HG03175 (cell line): ENCODE data around the gene APBB1.

ENCODE experiments used
- ATAC-seq: cut with Tn5 transposase; IDR thresholded peaks from one replicate; pipeline ENCODE4 v1.9.1; 2021; ENCODE audit warnings: mild to moderate bottlenecking, moderate library complexity; ENCODE audit not compliant: unreplicated experiment

APBB1 gene

DNA sequence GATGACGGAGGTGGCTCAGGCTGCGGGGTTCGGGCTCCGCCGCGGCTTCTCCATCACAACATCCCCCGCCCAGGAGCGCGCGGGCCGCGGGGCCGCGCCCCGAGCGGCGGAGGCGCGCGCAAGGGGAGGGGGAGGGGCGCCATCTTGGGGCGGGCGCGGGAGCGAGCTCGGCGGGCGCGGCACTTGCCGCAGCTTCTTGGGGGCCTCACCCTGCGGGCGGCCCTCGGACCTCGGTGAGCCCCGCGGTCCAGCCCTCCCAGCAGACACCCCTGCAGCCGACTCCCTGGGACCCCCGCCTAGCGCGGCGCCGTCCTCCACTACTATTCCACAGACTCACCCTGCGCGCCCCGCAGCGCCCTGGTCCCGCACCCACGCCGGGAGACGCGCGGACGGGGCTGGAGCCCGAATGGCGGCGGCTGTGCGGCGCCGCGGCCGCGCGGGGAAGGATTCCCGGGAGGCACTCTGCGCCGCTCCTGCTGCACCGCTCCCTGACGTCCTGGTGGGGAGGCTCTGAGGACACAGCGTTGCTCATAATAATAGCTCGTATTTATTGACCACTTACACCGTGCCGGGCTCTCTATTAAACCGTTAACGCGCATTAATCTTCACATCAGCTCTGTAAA lies at the start of gene APBB1:
APBB1 (minus strand) TSS at position 86 of the 623 bp plus-strand sequence. CDS start 7,747 bp downstream, outside the sequence.
- ATAC-seq, result no peak

DNA sequence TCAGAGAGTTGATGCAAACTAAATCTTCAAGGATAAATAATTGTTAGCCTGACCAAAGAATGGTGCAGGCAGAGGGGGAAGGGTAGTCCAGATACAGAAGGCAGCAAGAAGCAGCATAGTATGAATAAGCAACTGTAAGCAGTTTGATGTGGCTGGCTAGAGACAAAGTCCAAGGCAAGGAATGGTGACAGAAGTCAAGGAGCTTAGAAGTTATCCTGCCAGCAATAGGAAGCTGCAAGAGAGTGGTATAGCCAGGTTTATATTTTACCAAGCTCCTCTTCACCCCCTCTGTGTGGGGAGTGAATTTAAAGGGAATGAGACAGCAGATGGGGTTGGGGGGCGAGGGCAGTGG lies 40.2 kb upstream of the APBB1 start:
- no peak for ATAC-seq

DNA sequence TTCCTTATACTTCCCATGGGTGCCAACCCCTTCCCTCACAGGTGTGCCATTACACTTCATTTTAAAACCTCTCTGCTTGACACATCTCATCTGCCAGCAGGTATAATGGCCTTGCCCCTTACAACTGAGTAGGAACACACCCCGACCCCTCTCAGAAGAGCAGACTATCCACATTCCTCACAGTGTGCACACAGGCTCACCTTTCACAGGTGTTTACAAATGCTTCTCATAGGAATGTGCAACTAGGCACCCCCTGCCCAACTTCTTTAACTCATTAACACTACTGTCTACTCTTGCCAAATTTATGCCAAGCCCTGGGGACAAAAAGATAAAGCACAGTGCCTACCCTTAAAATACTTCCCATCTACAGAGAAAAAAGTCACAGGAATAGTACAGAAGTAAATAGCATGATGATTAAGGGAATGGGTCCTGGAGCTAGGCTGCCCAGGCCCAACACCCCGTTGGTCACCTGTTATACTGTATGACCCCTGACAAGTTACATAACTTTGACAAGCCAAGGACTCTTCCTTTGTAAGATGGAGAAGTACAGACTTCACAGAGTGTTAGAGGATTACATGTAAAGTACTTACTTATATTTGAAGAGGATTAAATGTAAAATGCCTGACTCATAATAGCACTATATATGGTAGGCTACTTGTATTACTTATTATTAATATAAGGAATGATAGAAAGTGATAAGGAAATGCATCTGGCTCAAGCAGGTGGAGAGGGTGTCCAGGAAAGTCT lies 39.6 kb upstream of the APBB1 start:
- ATAC-seq, result no peak

DNA sequence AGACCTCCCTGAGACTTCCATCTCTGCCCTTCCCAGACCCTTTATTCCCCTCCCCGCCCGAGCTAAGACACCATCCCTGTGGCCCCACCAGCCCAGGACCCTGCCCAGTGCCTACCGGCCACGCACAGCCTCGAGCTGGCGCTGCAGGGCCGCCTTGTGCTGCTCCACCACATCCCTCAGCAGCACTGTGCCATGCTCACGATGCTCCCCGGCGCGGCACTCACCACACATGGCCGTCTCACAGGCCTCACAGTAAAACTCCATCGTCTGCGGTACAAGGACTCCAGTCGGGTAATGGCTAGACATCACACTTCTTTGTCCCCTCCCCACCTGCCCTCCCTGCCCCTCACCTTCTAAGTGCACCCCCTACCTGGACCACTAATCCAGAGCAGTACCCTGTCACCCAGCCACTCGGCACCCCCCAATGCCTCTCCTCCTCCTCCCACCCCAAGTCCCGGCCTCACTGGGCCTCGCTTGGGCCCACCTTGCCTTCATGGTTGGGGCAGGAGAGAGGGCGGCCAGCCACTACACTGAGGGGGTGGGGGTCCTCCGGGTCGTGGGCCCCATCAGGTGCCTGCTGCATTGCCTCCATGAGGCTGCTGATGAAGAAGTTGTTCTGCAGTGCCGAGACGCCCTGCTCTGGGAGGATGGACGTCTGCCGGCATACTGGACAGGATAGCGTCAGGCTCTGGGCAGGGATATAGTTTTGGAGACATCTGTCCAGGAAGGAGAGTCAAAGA lies 38.9 kb upstream of the APBB1 start:
- no peak for ATAC-seq

DNA sequence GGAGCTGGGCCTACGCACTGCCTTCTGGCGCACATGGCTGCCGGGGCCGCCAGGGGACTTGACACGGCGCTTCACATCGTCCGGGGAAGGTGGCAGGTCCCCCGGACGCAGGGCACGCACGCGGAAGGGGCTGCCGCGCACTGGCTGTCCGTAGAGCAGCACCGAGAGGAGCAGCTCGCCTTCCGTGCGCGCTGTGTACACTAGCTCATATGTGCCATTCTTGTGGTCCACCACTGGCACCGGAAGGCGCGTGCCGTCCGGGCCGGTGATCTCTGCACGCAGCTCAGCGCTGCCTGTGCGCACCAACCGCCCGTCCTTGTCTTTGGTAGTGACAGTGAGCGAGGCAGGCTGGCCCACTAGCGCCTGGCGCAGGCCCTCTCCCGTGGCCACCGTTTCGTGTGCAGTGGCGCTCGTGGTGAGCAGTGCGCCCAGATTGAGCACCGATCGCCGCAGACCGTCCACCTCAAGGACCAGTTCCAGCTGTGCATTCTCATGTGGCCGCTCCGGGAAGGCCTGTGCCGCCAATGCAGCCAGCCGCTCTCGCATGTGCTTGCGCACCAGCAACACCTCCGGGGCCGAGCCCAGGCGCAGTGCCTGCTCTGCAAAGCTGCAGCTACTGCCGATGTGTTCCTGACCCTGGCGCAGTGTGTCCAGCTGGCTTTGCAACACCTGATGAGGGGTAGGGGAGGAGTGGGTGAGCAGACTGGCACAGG lies 37.6 kb upstream of the APBB1 start:
- ATAC-seq, result no peak

DNA sequence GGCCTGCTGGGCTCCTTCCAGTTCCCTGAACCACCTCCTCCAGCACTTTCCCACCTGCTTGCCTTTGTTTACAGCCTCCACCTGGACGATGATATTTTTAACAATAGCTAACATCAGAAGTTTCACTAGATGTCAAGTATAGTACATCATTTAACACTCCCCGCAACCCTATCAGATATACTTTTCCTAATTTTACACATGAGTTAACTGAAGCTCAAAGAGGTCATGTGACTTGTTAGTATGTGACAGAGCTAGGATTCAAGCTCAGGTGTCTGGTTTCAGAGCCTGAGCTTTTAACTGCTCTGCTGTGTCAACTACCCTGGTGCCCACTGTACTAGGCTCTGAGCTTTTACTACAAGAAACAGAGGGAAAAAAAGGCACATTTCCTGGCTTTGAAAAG lies 36.2 kb upstream of the APBB1 start:
- no peak for ATAC-seq

DNA sequence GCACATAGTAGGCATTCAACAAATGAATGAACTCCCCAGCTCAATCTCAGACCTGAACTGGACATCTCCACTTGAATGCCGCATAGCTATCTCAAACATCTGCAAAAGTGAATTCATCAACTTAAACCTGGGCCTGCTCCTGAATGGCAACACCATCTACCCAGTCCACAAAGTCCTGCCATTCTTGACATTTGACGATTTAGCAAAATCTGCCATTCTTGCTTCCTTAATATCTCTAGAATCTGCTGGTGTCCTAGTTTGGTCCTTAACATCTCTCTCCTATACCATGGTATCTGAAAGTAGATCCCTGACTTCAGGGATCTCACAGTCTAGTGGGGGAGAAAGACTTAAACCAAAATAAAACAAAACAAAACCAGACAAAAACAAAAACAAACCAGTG lies 34.3 kb upstream of the APBB1 start:
- no peak for ATAC-seq

DNA sequence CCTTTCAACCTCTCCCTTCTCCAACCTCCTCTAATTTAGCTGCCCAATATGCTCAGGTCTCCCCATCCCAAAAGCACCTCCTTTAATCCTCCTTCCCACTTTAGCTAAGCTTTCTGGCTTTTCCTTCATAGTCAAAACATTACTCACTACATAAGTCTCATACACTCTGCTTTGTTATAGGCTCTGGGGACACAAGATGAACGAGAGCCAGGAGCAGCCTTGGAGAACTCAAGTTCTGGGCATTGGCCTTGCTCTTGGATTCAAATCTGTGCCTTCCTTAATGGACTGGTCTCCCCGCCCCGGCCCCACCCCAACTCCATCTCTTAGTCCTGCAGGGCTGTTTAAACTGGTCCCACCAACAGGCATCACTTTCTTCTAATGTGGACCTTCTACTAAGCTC lies 33.3 kb upstream of the APBB1 start:
- no peak for ATAC-seq

DNA sequence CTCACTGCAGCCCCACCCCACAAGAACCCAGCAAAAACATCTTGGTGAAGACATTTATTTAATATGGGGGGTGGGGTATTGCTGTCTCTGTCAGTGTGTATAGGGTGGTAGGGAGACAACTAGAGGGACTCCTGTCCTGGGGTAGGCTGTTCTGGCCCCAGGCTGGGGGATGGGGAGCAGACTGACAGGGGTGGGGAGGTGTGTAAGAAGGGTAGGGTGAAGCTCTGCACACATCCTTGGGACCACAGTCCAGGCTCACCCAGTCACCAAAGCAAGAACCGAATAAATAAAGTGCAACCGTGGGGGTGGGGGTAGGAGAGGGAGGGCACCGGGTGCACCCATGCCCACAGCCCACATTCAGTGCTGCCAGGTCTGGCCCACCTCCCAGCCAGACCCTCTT lies 29.7 kb upstream of the APBB1 start:
- ATAC-seq, result no peak

DNA sequence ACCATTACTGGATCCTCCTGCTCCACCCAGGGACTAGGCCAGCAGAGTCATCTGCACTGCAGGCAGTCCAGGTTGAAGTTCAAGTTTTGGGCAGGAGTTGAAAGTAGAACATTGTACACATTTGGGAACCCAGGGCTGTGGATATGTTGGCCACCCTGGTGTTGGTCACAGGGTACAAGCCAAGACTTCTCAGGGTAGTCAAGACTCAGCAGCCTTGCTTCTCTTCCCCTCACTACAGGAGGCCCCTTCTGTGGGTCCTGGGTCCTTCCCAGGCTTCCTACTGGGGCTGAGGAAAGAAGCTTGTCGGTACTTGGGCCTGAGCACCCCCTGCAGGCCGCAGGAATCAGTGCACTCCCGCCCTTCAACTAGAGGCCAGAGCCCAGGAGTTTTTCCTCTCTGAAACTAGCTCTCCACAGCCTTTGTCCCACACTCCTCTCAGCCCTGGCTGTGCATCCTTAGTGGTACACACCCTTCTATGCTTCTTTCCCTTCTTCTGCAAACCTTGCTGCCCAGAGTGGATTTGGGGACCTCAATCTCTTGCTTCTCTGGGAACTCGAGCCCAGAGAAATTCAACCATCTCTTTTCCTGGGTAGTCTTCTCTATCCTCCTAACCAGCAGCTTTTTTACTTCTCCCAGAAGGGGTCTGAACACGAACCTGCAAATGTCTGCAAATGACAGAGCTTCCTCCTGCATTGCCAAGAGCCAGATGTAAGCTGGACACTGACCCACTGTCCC lies 24.5 kb upstream of the APBB1 start:
- ATAC-seq, result peak; percentile 73

DNA sequence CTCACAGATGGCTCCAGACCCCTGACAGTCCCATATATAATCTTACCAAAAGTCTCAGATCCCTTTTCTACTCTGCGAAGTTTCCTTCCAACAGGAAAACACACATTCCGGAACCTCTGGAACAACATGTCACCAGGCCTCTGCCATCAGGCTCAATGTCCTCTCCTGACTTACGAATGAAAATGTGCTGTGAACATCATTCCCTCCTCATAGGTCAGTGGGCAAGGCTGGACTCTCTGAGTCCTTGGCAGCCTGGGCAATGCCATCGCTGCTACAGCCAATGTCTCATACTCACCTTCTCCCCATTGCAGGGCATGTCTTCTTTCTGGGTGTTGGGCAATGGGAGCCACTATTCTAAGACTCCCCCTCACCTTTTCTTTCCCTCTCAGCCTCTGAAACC lies 23.5 kb upstream of the APBB1 start:
- ATAC-seq, result no peak

DNA sequence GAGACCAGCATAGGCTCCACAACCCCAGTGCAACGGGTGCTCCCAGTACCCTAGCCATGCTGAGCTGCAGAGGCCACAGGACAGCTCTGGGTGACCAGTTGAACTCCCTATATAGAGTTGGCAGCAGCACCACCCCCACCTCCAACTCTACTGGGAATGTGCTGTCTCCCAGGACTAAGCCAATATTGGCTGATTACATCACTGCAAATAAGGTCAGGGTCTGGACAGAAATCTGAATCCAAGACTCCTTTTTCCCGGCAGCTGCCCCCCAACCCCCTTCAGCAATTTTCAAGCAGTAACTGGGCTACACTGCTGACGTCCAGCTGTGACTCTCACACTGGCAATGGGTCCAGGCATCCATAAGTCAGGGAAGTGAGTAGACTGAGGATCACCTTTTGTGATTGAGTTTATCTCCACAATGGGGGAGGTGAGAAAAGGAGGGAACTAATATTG lies 22.0 kb upstream of the APBB1 start, which contains the start of gene HPX:
HPX (minus strand) TSS at position 82 of the 453 bp plus-strand sequence; CDS start at position 58, 24 bp downstream.
- no peak for ATAC-seq

DNA sequence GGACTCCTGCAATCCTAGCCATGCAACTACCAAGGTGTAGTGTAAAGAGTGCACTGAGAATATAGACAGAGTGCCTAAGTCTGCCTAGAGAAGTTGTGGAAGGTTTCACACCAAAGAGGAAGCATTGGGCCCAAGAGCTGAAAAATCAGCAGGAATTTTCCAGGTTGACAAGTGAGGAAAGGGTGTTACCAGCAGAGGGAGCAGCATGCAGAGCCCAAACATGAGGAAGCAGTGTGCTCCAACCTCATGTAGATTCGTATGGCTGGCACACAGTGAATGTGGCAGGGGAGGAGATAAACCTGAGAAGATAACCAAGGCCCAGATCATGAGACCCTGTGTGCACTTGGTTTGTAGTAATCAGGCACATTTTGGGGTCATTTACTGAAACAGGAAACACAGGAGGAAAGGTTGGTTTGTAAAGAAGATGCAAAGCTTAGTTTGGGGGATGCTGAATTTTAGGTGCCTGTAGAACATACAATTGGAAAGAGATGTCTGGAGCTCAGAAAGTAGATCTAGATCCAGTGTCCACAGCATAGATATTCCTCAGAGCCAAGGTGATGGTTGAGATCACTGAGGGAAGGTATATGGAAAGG lies 20.2 kb upstream of the APBB1 start:
- no peak for ATAC-seq

DNA sequence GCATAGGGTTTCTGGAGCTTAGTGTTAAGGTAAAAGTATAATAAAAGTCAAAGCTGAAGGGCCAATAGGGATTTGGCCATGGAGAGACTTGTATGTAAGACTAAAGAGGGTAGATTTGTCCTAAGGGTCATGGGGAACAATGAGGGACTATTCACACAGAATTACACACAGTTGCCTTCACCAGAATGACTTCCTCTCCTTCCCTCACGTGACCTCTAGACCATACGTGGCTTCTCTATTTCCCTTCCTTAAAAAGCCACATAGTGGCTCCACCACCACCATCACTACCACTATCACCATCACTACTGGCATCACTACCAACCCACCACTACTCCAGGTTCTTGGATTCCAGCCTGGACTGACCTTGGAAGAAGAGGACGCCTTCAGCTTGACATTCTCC lies 19.1 kb upstream of the APBB1 start:
- no peak for ATAC-seq

DNA sequence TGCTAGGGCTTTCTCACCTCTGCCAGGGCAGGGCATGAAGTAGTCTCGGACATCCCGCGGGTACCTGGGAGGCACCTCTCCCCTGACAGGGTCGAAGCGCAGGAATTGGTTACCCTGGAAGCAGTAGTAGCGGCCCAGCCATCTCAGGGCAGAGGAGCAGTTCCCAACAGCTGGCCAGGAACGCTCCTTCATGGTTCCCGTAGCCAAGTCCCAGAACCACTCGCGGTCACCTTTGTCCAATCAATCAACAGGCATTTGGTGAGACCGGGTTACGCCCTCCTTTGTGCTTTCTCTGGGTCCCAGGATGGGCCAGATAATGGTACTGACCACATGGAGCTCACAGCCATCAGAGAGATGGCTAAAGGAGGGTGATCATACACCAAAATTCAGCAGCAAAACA lies 18.5 kb upstream of the APBB1 start:
- no peak for ATAC-seq

DNA sequence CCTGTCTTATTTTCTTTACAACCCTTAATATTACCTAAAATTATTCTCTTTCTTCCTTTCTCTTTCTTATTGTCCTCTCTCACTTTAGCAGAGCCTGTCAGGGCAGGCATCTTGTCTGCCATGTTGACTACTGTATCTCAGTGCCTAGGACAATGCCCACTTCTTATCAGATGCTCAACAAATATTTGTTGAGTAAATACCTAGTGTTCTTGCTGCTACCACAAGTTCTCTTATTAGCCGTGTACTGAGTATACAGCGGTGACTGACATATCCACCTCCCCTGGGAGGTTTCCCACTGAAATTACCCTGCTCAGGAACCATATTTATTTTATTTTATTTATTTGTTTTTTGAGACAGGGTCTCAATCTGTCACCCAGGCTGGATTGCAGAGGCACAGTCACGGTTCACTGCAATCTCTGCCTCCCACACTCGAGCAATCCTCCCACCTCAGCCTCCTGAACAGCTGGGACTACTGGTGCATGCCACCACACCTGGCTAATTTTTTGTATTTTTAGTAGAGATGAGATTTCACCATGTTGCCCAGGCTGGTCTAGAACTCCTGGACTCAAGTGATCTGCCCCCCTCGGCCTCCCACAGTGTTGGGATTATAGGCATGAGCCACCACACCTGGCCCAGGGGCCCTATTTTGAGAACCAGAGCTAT lies 15.2 kb upstream of the APBB1 start:
- no peak for ATAC-seq

DNA sequence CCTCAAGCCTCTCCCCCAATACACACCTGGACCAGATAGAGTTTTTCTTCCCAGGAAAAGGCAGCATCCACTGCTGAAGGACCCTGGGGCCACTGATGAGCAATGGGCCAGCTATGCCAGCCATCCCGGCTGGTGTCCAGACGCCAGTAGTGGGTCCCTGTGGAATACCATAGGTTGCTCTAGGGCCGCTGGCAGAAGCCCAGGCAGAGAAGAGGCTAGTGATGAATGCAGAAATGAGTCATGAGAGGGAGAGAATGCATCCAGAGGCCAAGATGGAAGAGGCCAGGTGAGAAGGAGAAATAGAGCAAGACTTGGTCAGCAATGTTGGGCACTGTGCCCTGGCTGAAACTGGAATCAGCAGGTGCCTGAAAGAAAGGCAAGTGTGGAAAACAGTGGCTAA lies 13.0 kb upstream of the APBB1 start:
- no peak for ATAC-seq

DNA sequence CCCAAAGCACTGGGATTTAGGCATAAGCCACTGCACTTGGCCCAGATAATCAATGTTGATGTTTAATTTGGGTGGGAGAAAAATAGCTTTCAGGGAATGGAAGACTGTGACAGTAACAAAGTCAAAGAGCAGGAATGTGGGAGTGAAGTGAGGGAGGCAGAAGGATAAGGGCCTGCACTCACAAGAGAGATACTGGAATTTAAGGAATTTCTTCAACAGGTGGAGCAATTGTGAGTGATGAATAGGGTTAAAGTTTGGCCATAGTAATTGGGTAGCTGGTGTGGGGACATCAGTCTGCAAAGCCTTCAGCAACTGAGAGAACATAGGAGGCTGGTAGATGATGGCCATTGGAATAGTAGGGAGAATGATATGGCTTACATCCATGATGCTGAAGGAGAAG lies 8.6 kb upstream of the APBB1 start:
- ATAC-seq, result no peak

DNA sequence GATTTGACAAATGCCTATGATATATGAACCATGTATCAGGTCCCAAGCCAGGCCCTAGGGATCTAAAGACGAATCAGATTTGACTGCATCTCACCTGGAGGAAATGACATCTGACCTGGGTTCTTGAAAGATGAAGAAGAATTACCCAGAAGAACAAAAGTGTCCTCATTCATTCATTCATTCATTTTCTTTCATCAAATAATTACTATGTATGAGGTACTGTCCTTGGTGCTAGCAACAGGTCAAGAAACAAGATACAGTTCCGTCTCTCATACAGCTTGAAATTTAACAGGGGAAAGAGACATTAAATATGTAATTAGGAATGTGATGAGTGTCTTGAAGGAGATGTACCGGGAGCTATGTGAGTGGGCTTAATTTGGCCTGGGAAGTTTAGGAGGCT lies 1.8 kb upstream of the APBB1 start:
- no peak for ATAC-seq

DNA sequence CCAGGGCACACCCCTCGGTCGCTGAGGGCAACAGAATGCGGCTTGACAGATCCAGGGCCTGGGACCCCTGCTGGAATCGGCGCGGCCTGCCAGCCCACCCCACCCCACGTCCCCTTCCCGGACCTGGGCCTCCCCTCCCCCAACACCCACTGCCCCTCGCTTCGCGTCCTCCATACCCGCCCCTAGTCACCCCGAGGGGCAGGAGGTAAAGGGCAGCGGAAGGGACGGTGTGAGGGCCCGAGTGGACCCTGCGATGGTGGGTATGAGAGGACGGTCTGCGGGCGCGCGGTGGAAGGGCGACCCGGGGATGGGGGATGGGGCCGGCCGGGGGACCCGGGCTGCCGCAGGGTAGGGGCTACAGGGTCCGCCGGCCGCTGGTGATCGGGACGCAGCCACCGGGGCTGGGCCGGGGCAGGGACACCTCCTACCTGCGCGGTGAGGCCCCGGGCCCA lies 311 bp downstream of the APBB1 start:
- no peak for ATAC-seq
